Fibroblast of lung (primary cell): ENCODE measurements around the gene KCNG1.

Experiments used
- CTCF ChIP-seq, 2 donors: IDR thresholded peaks in 1 of 2; conservative IDR thresholded peaks in 1 of 2; 1 replicate in 1 of 2; 2 replicates in 1 of 2; pipeline ENCODE4 v1.5.1; 2011 to 2012; ENCODE audit warnings: low read length in 2 of 2, control low read depth in 1 of 2, inconsistent platforms in 1 of 2, low read depth in 1 of 2, mild to moderate bottlenecking in 1 of 2
- EZH2 ChIP-seq: IDR thresholded peaks from 2 replicates; pipeline ENCODE4 v1.5.1; 2012; ENCODE audit warnings: low read length, control low read depth, mild to moderate bottlenecking; ENCODE audit errors: missing control alignments

- no peak for TF ChIP-seq CTCF (conservative IDR thresholded peaks at IDR 0.05 in 1 of 2, IDR thresholded peaks at IDR 0.05 in 1 of 2; ENCODE audit: low read depth in 1 of 2, low read length in 2 of 2)
- TF ChIP-seq EZH2, result no peak
Measured at GRCh38 chr20:51050531-51051075, 27.7 kb upstream of the KCNG1 start.
